Measurements from ENCODE around the gene PRDM1.

GRCh38 chr6:106115286-106115685, 29.1 kb downstream of the PRDM1 start:
- TF ChIP-seq YY1 (IDR thresholded peaks at IDR 0.05; ENCODE audit: insufficient read depth, insufficient read length) (no peak), ZNF274 (IDR thresholded peaks at IDR 0.05; ENCODE audit: low read depth, low read length) (no peak), SUZ12 (IDR thresholded peaks at IDR 0.05; ENCODE audit: extremely low read depth, insufficient read depth, insufficient read length) (no peak)

Data from NT2/D1 (cell line).